ENCODE measurements around the gene GP9.
"Not testable (repeated sequence)": the region's sequence is repeated elsewhere in the genome, so short reads cannot be mapped to it uniquely, and the experiment has no call there.

Gene GP9

DNA sequence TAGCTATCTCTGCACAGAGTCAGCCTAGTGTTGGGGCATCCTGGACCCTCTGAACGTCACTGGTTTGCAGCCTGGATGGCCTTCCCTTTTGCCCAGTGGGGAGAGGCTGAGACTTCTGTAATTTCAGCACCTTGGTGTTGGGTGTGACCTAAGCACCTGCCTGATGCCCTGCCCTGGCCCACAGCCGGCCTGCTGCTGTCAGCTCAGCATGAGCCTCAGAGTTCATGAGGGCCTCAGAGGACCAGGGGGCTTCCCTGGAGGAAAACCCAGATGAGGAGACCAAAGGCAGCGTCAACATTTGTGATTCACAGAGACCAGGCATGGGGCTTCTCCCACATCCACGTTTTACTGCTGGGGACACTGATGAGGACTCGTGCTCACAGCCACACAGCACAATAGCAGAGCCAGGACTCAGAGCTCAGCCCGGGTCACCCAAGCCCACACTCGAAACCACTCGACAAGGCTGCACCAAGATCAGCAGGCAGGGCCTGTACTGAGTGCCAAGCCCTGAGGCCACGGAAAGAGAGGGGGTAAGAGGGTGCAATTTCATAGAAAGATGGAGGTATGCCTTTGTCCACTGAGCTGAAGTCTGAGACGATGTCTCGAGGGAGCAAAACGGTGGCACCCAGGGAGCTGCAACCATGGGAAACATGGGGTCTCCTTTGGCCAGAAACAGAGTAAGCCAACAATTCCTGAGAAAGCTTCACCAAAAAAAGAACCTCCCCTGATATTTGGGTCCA is 9.9 kb upstream of the GP9 start:
- DNase-seq (ENCODE audit: low read depth), result no peak

DNA sequence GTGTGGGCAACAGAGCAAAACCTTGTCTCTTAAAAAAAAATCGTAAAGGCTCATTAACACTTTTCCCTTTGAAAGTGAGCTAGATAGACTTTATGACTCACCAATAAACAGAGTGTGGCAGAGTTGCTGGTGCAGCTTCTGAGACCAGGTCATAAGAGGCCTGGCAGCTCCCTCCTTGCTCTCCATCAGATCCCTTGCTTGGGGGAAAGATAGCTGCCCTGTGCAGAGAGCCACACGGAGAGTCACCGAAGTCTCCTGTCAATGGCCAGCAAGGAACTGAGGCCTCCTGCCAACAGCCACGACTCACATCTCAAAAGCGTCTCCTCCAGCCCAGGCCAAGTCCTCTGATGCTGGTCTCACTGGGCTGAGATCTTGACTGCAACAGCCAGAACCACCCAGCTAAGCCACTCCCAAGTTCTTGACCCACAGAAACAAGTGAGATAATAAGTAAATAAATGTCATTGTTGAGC is 8.7 kb upstream of the GP9 start:
- peak; percentile 40 for DNase-seq (ENCODE audit: low read depth)

DNA sequence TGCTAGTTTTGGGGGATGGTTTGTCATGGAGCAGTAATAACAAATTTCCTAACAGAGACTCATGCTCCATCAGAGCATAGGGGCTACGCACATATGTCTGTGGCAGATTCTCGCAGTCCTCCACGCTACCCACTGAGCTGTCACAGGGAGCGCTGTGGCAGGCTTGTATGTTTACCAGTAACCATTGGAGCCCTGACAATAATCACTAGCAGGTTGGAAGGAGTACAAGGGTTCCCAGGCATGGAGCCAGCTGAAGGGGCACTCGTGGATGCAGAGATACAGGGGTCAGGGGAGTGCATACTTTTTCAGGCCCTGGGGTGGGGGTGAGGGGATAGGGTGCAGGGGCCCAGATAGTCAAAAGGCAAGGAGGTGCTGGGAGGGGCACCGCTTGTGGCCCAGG is 7.9 kb upstream of the GP9 start:
- DNase-seq (ENCODE audit: low read depth), result no peak

DNA sequence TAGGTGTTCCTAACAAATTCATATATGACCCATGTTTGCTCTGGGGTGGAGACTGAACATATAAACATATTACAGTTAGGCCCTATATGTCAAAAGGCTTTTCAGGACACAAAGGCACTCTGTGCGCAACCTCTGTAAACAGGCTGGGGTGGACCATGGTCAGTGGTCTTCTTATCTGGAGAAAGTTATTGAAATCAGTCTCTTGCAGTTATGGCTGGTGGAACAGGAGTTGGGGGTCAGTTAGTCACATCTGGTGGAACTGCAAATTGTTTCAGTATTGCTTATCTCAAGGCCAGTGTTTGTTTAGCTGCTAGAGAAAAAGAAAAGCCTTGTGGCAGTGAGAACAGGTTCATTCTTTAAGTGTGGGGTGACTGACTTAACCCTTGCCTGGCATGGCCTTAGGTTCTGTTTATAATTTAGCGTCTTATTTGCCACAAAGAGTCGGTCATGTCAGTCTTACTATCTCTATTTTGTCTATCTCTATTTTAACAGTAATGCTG is 5.9 kb upstream of the GP9 start:
- DNase-seq (ENCODE audit: low read depth), result no peak

DNA sequence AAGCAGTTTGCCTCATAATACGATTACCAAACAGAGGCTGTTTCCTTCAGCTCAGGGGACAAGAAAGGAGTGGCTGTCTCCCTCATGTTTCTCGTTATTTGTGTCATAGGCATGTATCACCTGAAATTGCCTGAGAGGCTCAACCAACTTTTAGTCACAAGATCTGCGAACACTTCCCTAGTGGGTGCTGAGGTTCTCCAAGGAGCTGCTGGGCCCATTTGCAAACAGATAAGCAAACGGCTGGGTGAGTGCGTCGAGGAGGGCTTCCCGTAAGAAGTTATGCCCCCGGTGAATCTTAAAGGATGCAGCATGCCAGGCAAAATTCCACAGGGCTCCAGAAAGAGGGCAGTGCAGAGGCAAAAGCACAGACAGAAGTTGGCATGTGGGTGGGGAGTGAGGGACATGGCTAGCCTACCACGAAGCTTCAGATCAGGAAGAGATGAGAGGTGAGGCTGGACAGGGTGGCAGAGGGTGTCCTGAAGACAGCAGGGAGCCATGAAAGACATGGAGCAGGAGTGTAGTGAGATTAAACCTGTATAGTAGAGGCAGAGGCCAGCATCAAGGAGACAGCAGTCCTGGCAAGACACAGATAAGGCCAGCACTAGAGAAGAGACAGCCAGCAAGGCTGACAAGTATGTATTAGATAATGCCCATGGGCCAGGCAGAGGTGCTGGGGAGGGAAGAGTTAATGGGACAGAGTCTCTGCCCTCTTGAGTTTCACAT is 4.0 kb upstream of the GP9 start:
- no peak for DNase-seq (ENCODE audit: low read depth)

GRCh38 chr3:129057249-129057648 is 3.3 kb upstream of the GP9 start:
- no peak for DNase-seq (ENCODE audit: low read depth)

DNA sequence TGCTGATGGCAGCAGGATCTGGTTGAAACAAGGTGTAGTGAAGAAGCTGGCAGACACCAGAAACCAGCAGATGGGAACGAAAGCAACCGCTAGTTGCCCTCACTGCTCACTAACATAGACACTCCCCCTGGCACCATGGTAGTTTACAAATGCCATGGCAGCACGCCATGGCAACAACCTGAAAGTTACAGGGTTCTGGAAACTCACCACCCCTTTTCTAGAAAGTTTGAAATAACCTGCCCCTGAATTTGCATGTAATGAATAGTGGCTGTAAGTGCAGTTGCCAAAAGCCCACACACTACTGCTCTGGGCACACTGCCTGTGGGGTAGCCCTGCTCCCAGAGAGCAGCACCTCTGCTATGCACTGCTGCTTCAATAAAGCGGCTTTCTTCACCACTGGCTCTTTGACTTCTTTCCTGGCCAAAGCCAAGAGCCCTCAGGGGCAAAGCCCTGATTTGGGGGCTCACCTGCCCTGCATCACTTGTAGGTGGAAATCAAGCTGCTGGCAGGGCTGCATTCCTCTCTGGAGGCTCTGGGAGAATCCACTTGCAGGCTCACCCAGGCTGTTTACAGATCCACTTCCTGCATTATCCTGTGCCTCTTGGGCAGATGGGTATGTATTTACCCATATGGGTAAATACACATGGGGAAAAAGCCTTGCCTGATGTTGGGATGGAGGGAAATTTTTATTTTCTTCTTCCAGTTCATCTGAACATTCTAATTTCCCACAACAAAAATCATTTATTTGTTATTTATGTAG is 2.0 kb upstream of the GP9 start:
- DNase-seq (ENCODE audit: low read depth), result no peak

- DNase-seq (ENCODE audit: low read depth), result no peak
Measured at GRCh38 chr3:129059311-129059958, 1.1 kb upstream of the GP9 start.

- no peak for DNase-seq (ENCODE audit: low read depth)
Measured at GRCh38 chr3:129061023-129061887, 676 bp downstream of the GP9 start.

GRCh38 chr3:129061888-129062834 is 1.6 kb downstream of the GP9 start:
- no peak for DNase-seq (ENCODE audit: low read depth)

DNA sequence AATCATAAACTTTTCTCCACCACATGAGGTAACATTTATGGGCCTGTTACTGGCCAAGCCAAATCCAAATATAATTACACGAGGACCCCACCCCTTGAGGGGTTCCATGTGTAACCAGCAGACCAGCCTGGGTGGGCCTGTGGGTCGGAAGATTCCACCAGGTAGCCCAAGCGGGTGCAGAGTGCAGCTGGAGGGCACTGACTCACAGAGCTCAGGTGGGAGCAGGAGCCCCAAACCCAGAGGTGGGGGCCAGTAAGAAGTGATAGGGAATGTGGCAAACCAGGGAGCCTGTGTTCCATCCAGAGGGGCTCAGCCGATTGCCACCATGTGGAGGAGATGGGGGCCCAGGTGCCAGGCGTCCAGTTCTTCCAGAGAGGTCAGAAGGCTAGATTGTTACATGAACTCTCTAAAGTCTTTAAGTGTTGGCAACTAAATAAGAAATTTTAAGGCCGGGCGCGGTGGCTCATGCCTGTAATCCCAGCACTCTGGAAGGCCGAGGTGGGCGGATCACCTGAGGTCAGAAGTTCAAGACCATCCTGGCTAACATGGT is 2.6 kb downstream of the GP9 start:
- no peak for DNase-seq (ENCODE audit: low read depth)

DNA sequence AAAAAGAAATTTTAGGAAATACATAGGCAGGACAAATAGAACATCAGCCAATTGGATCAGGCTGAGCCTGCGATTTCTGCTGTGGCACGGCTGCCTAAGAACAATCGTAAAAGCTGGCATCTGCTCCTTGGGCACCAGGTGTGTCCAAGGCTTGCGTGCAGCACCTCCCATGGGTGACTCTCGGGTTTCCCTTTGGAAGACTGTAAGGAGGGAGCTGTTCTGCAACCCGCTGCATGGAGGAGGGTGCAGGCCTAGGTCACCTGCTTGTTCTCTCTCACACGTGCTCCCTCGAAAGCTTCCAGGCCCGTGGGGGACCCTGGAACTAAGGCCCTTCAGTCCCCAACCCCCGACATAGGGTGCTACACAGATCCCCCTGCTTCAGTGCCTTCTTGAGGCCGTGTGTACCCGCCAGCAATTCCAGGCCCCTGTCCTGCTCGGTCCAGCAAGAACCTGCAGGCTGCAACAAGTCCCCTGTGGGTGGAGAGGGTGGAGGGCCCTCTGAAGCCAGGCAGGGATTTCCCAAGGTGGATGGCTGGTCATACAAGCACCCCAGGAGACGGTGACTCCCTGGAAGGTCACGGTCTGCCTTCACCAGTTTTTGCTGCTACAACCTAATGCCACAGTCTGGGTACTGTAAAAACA is 3.4 kb downstream of the GP9 start:
- no peak for DNase-seq (ENCODE audit: low read depth)

GRCh38 chr3:129065016-129065719 is 4.6 kb downstream of the GP9 start:
- no peak for DNase-seq (ENCODE audit: low read depth)

DNA sequence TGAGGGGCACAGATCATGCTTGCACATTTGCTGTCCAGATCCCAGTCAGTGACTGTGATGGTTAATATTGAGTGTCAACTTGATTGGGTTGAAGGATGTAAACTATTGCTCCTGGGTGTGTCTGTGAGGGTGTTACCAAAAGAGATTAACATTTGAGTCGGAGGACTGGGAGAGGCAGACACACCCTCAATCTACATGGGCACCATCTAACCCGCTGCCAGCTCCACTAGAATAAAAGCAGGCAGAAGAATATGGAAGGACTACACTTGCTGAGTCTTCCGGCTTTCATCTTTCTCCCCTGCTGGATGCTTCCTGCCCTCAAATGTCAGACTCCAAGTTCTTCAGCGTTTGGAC is 5.1 kb downstream of the GP9 start:
- DNase-seq (ENCODE audit: low read depth), result no peak

DNA sequence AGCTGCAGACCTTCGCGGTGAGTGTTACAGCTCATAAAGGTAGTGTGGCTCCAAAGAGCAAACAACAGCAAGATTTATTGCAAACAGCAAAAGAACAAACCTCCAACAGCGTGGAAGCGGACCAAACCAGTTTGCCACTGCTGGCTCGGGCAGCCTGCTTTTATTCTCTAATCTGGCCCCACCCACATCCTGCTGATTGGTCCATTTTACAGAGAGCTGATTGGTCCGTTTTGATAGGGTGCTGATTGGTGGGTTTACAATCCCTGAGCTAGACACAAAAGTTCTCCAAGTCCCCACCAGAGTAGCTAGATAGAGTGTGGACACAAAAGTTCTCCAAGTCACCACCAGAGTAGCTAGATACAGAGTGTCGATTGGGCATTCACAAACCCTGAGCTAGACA is 7.1 kb downstream of the GP9 start:
- not testable (repeated sequence) for DNase-seq (ENCODE audit: low read depth)

GRCh38 chr3:129068291-129068886 is 7.8 kb downstream of the GP9 start:
- DNase-seq (ENCODE audit: low read depth), result no peak

- not testable (repeated sequence) for DNase-seq (ENCODE audit: low read depth)
Measured at GRCh38 chr3:129069313-129070085, 8.9 kb downstream of the GP9 start.

Measured in EH (cell line).